ENCODE measurements around the gene RPS6KB2. TPM values are rescaled to one million over a fixed set of nuclear protein-coding genes. Genes with fewer than 3 reads are reported as not detected.

The RPS6KB2 gene
- total and polyA plus RNA-seq, 9 of the 15 experiments (the other 6 are each of a cell fraction or from before 2014, with no cell fraction given): 0.42 to 122 (median 82.6) TPM

DNA sequence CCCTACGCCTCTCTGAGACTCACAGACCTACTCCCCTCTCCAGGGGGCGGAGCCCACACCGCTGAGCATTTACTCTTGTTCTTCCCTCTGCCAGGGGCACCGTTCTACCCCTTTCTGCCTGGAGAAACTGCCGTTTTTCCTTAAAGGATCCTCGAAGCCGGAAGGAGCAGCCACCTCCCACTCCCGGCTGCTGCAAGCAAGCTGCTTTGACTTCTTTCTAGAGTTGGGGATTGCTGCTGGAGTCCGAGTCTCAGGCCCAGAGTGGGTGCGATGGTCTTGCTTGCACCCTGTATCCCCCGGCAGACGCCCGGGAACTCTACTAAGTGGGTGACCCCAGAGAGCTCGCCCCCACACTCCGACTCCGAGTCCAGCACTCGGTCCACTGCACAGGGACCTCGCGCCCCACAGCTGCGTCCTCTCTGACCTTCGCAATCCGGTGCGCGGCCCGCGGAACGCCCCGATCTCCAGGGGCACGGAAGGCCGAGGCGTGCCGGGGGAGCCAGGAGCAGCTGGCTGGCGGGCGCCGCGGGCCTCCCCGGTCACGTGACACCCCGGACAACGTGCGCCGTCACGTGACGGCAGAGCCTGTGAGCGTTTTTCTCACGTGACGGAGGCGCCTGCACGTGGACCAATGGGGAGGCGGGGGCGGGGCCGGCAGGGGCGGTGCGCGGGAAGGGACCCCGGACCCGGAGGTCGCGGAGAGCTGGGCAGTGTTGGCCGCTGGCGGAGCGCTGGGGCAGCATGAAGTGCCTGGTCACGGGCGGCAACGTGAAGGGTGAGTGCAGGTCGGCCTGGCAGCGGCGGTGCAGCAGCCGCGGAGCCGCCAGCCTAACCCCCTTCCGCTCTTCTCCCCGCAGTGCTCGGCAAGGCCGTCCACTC is 36.8 kb upstream of the RPS6KB2 start, which contains the start of gene RAD9A (continued):
- TF ChIP-seq MITF (IDR thresholded peaks at IDR 0.05) (peak; percentile 93), ZEB2 (IDR thresholded peaks at IDR 0.05) (no peak), KAT7 (CRISPR knock-in tag; IDR thresholded peaks at IDR 0.05; ENCODE audit: borderline replicate concordance) (peak; percentile 82), NFYB (IDR thresholded peaks at IDR 0.05; ENCODE audit: extremely low read depth, insufficient read length) (peak; percentile 86), ZNF3 (CRISPR knock-in tag; IDR thresholded peaks at IDR 0.05) (no peak), ZNF407 (IDR thresholded peaks at IDR 0.05; ENCODE audit: low read depth) (no peak), CUX1 (CRISPR knock-in tag; IDR thresholded peaks at IDR 0.05) (no peak), ATF4 (CRISPR knock-in tag; IDR thresholded peaks at IDR 0.05) (no peak), ZNF785 (CRISPR knock-in tag; IDR thresholded peaks at IDR 0.05) (no peak), ZBTB7A (IDR thresholded peaks at IDR 0.05; ENCODE audit: borderline replicate concordance, control insufficient read depth, low read depth, low read length) (peak; percentile 85; the same call in 1 of the 2 replicates)

Measured in K562 (cell line).